H1 (cell line): ENCODE results near the gene CRB2. TPM values are rescaled to one million over a fixed set of nuclear protein-coding genes. Genes with fewer than 3 reads are reported as not detected.
A peak's percentile ranks its signal among the peaks of the same experiment; 100 is the strongest.

Experiments
- CBX8 ChIP-seq: fragments of 300-800, 300-1000 bp; sonication (generic); IDR thresholded peaks from 2 replicates; pipeline ENCODE4 v1.7.1; 2016; ENCODE audit warnings: low read depth, low read length, borderline replicate concordance
- CHD7 ChIP-seq: fragments of 300-600 bp; sonication (generic); IDR thresholded peaks from 2 replicates; pipeline ENCODE4 v1.7.1; 2012; ENCODE audit warnings: low read length, moderate library complexity, mild to moderate bottlenecking, inconsistent platforms; ENCODE audit not compliant: insufficient replicate concordance
- CTBP2 ChIP-seq: IDR thresholded peaks from 2 replicates; pipeline ENCODE4 v1.7.0; 2011; ENCODE audit warnings: borderline replicate concordance, mild to moderate bottlenecking, moderate library complexity, mixed read lengths, low read length; ENCODE audit not compliant: insufficient read depth, insufficient read length
- EGR1 ChIP-seq: IDR thresholded peaks from 2 replicates; pipeline ENCODE4 v1.6.1; 2011; ENCODE audit warnings: low read depth, low read length, borderline replicate concordance
- GABPA ChIP-seq: IDR thresholded peaks from 2 replicates; pipeline ENCODE4 v1.6.1; 2011; ENCODE audit warnings: mild to moderate bottlenecking, low read length, moderate library complexity, borderline replicate concordance; ENCODE audit not compliant: insufficient read depth
- HDAC6 ChIP-seq: IDR thresholded peaks from one replicate; pipeline ENCODE4 v1.7.1; 2012; ENCODE audit warnings: low read depth, mild to moderate bottlenecking, inconsistent platforms, low read length, moderate library complexity
- JUND ChIP-seq: IDR thresholded peaks from 2 replicates; pipeline ENCODE4 v1.6.1; 2011; ENCODE audit warnings: mild to moderate bottlenecking, improper control_type of control experiment, low read length
- POLR2AphosphoS5 ChIP-seq: IDR thresholded peaks from 2 replicates; pipeline ENCODE4 v1.6.1; 2011; ENCODE audit warnings: low read depth, low read length
- RAD21 ChIP-seq, 2 experiments: IDR thresholded peaks in 1 of 2; conservative IDR thresholded peaks in 1 of 2; 2 replicates each; pipeline ENCODE4 v1.6.1; 2011; ENCODE audit warnings: low read depth in 2 of 2, low read length in 2 of 2, improper control_type of control experiment in 1 of 2, inconsistent platforms in 1 of 2, mild to moderate bottlenecking in 1 of 2, moderate library complexity in 1 of 2
- TBP ChIP-seq: IDR thresholded peaks from 2 replicates; pipeline ENCODE4 v1.6.1; 2011; ENCODE audit warnings: low read depth, low read length, improper control_type of control experiment
- TCF12 ChIP-seq: IDR thresholded peaks from 2 replicates; pipeline ENCODE4 v1.6.1; 2011; ENCODE audit warnings: low read depth, mild to moderate bottlenecking, low read length
- polyA plus RNA-seq, 7 experiments: library from polyadenylated mRNA; depleted of rRNA in 3 of 7; stranded (reverse) in 5 of 7; unstranded in 2 of 7; fragments of >200 nt in 5 of 7; fragments of 200-250 nt in 2 of 7; gene quantifications; 1 replicate in 5 of 7; 2 replicates in 1 of 7; 4 replicates in 1 of 7; pipeline versions ENCODE4 v1.2.1 to v1.2.3, GENCODE V29; 2011 to 2013; ENCODE audit warnings: missing spikeins in 2 of 7, mixed read lengths in 2 of 7
- total RNA-seq: library from RNA; stranded (reverse); fragmentation: NEBNext Ultra II Directional; extraction: Animal tissue kit (Norgen Biotek cat#: 25700); gene quantifications from 2 replicates; pipeline ENCODE4 v1.2.1, GENCODE V29; 2021

CRB2 gene
- total and polyA plus RNA-seq, 2 of the 8 experiments (the other 6 are each of a cell fraction or from before 2014, with no cell fraction given): 4.0 to 8.4 TPM

- TF ChIP-seq CHD7: no peak
- no peak for TF ChIP-seq JUND
- TF ChIP-seq CTBP2: no peak
- no peak for TF ChIP-seq POLR2AphosphoS5
- TF ChIP-seq EGR1: no peak
- TF ChIP-seq CBX8: no peak
- no peak for TF ChIP-seq GABPA
- no peak; a peak in 1 of 4 replicates for TF ChIP-seq RAD21 (IDR thresholded peaks at IDR 0.05 in 1 of 2, conservative IDR thresholded peaks at IDR 0.05 in 1 of 2; ENCODE audit: low read depth in 2 of 2, low read length in 2 of 2)
- peak; percentile 85; the same call in 1 of the 2 replicates for TF ChIP-seq TCF12
- TF ChIP-seq TBP: no peak
- no peak for TF ChIP-seq HDAC6
Observed at GRCh38 chr9:123365881-123366528, 10.0 kb downstream of the CRB2 start (continued).
